ENCODE measurements around the gene FMNL3. TPM values are rescaled to one million over a fixed set of nuclear protein-coding genes. Genes with fewer than 3 reads are reported as not detected.

FMNL3 gene
- total and polyA plus RNA-seq, 5 donors from 2014 or later: 3.8 to 21.4 (median 6.0) TPM

GRCh38 chr12:49683599-49684309, 23.5 kb downstream of the FMNL3 start:
- Histone ChIP-seq H3K27me3 (ENCODE audit: control insufficient read depth, insufficient read depth, low read length) (no peaks in the 10 kb centered on the region), H3K36me3 (ENCODE audit: control insufficient read depth, insufficient read depth, low read length) (no peaks in the 10 kb centered on the region), H3K27ac (ENCODE audit: insufficient read depth, low read length, poor library complexity, severe bottlenecking) (no peak overlapping the region), H3K4me1 (ENCODE audit: control insufficient read depth, insufficient read depth, low read length, poor library complexity, severe bottlenecking) (no peaks in the 10 kb centered on the region), H3K4me3 (ENCODE audit: low read depth, low read length) (no peak overlapping the region), H3K9me3 (ENCODE audit: control insufficient read depth in 2 of 2, low read length in 2 of 2) (no peaks in the 10 kb centered on the region)
- ATAC-seq (ENCODE audit: low read depth in 2 of 2) (no peak), DNase-seq (no peak)
- Mint-ChIP-seq H3K27ac (peak overlapping the region; percentile 53 to 67 (median 57)), H3K27me3 (no peaks in the 10 kb centered on the region), H3K4me1 (peaks cover 0 to 49% (median 34%) of the 10 kb centered on the region in 4 donors), H3K36me3 (peaks cover 4% of the 10 kb centered on the region), H3K9me3 (no peaks in the 10 kb centered on the region), H3K4me3 (no peak overlapping the region)

GRCh38 chr12:49680075-49680474, 27.1 kb downstream of the FMNL3 start:
- DNase-seq: no peak
- Mint-ChIP-seq H3K4me3 (no peak overlapping the region), H3K27ac (peak overlapping the region in 2 of 3 donors; percentile 41 to 65), H3K4me1 (peaks cover 20 to 59% (median 44%) of the 10 kb centered on the region in 4 donors), H3K27me3 (no peaks in the 10 kb centered on the region), H3K36me3 (peaks cover 4% of the 10 kb centered on the region), H3K9me3 (no peaks in the 10 kb centered on the region)
- Histone ChIP-seq H3K9me3 (ENCODE audit: control insufficient read depth in 2 of 2, low read length in 2 of 2) (no peaks in the 10 kb centered on the region), H3K4me1 (ENCODE audit: control insufficient read depth, insufficient read depth, low read length, poor library complexity, severe bottlenecking) (no peaks in the 10 kb centered on the region), H3K27me3 (ENCODE audit: control insufficient read depth, insufficient read depth, low read length) (no peaks in the 10 kb centered on the region), H3K4me3 (ENCODE audit: low read depth, low read length) (no peak overlapping the region), H3K36me3 (ENCODE audit: control insufficient read depth, insufficient read depth, low read length) (no peaks in the 10 kb centered on the region), H3K27ac (ENCODE audit: insufficient read depth, low read length, poor library complexity, severe bottlenecking) (no peak overlapping the region)
- no peak for ATAC-seq (ENCODE audit: low read depth in 2 of 2)

GRCh38 chr12:49678711-49679110, 28.5 kb downstream of the FMNL3 start:
- Mint-ChIP-seq H3K4me3 (no peak overlapping the region), H3K36me3 (peaks cover 3% of the 10 kb centered on the region), H3K9me3 (no peaks in the 10 kb centered on the region), H3K27me3 (no peaks in the 10 kb centered on the region), H3K4me1 (peaks cover 31 to 60% (median 44%) of the 10 kb centered on the region in 4 donors), H3K27ac (peak overlapping the region in 1 of 3 donors; percentile 70)
- ATAC-seq (ENCODE audit: low read depth in 2 of 2) (no peak), DNase-seq (no peak)
- Histone ChIP-seq H3K9me3 (ENCODE audit: control insufficient read depth in 2 of 2, low read length in 2 of 2) (no peaks in the 10 kb centered on the region), H3K4me1 (ENCODE audit: control insufficient read depth, insufficient read depth, low read length, poor library complexity, severe bottlenecking) (peaks cover 13% of the 10 kb centered on the region), H3K27ac (ENCODE audit: insufficient read depth, low read length, poor library complexity, severe bottlenecking) (no peak overlapping the region), H3K4me3 (ENCODE audit: low read depth, low read length) (no peak overlapping the region), H3K27me3 (ENCODE audit: control insufficient read depth, insufficient read depth, low read length) (no peaks in the 10 kb centered on the region), H3K36me3 (ENCODE audit: control insufficient read depth, insufficient read depth, low read length) (no peaks in the 10 kb centered on the region)

- H3K27ac Mint-ChIP-seq: peak overlapping the region; percentile 87 to 98 (median 95)
- H3K4me1 Mint-ChIP-seq: peaks cover 50 to 77% (median 59%) of the 10 kb centered on the region in 4 donors
- DNase-seq: no peak
- H3K9me3 Mint-ChIP-seq: no peaks in the 10 kb centered on the region
- ATAC-seq (ENCODE audit: low read depth in 2 of 2): no peak
- H3K36me3 Mint-ChIP-seq: no peaks in the 10 kb centered on the region
- Histone ChIP-seq H3K27ac (ENCODE audit: insufficient read depth, low read length, poor library complexity, severe bottlenecking) (peak overlapping the region; percentile 81), H3K27me3 (ENCODE audit: control insufficient read depth, insufficient read depth, low read length) (no peaks in the 10 kb centered on the region), H3K4me3 (ENCODE audit: low read depth, low read length) (no peak overlapping the region), H3K36me3 (ENCODE audit: control insufficient read depth, insufficient read depth, low read length) (no peaks in the 10 kb centered on the region), H3K9me3 (ENCODE audit: control insufficient read depth in 2 of 2, low read length in 2 of 2) (no peaks in the 10 kb centered on the region), H3K4me1 (ENCODE audit: control insufficient read depth, insufficient read depth, low read length, poor library complexity, severe bottlenecking) (peaks cover 49% of the 10 kb centered on the region)
- peak overlapping the region in 2 of 4 donors; percentile 6 to 59 for H3K4me3 Mint-ChIP-seq
- H3K27me3 Mint-ChIP-seq: no peaks in the 10 kb centered on the region
These were observed 32.1 kb downstream of the FMNL3 start for GRCh38 chr12:49675137-49675536.

- Mint-ChIP-seq H3K27me3 (no peaks in the 10 kb centered on the region), H3K36me3 (no peaks in the 10 kb centered on the region), H3K9me3 (no peaks in the 10 kb centered on the region), H3K4me3 (peak overlapping the region in 3 of 4 donors; percentile 58 to 78 (median 70)), H3K4me1 (peaks cover 55 to 83% (median 65%) of the 10 kb centered on the region in 4 donors), H3K27ac (peak overlapping the region; percentile 95 to 98 (median 96))
- H3K36me3 ChIP-seq (ENCODE audit: control insufficient read depth, insufficient read depth, low read length): no peaks in the 10 kb centered on the region
- no peaks in the 10 kb centered on the region for H3K9me3 ChIP-seq (ENCODE audit: control insufficient read depth in 2 of 2, low read length in 2 of 2)
- DNase-seq: no peak
- H3K27ac ChIP-seq (ENCODE audit: insufficient read depth, low read length, poor library complexity, severe bottlenecking): peak overlapping the region; percentile 81
- ATAC-seq (ENCODE audit: low read depth in 2 of 2): no peak
- H3K4me1 ChIP-seq (ENCODE audit: control insufficient read depth, insufficient read depth, low read length, poor library complexity, severe bottlenecking): peaks cover 54% of the 10 kb centered on the region
- H3K27me3 ChIP-seq (ENCODE audit: control insufficient read depth, insufficient read depth, low read length): no peaks in the 10 kb centered on the region
- H3K4me3 ChIP-seq (ENCODE audit: low read depth, low read length): peak overlapping the region; percentile 13
These were observed 32.8 kb downstream of the FMNL3 start for GRCh38 chr12:49674318-49674981.

- Mint-ChIP-seq H3K4me1 (peaks cover 54 to 86% (median 68%) of the 10 kb centered on the region in 4 donors), H3K36me3 (no peaks in the 10 kb centered on the region), H3K9me3 (no peaks in the 10 kb centered on the region), H3K4me3 (peak overlapping the region; percentile 16 to 78 (median 64)), H3K27ac (peak overlapping the region; percentile 95 to 98 (median 96)), H3K27me3 (no peaks in the 10 kb centered on the region)
- ATAC-seq (ENCODE audit: low read depth in 2 of 2): peak in 1 of 2 donors; percentile 56
- H3K4me1 ChIP-seq (ENCODE audit: control insufficient read depth, insufficient read depth, low read length, poor library complexity, severe bottlenecking): peaks cover 57% of the 10 kb centered on the region
- no peaks in the 10 kb centered on the region for H3K27me3 ChIP-seq (ENCODE audit: control insufficient read depth, insufficient read depth, low read length)
- DNase-seq: peak; percentile 13 to 57 (median 32)
- no peaks in the 10 kb centered on the region for H3K36me3 ChIP-seq (ENCODE audit: control insufficient read depth, insufficient read depth, low read length)
- H3K9me3 ChIP-seq (ENCODE audit: control insufficient read depth in 2 of 2, low read length in 2 of 2): no peaks in the 10 kb centered on the region
- H3K27ac ChIP-seq (ENCODE audit: insufficient read depth, low read length, poor library complexity, severe bottlenecking): peak overlapping the region; percentile 81
- H3K4me3 ChIP-seq (ENCODE audit: low read depth, low read length): peak overlapping the region; percentile 24
These were observed 33.5 kb downstream of the FMNL3 start for GRCh38 chr12:49673446-49674317.

All from CD4-positive, CD25-positive, alpha-beta regulatory T cell (primary cell).